ENCODE results near the gene SPATA20. TPM values are rescaled to one million over a fixed set of nuclear protein-coding genes. Genes with fewer than 3 reads are reported as not detected.

Gene SPATA20
- total and polyA plus RNA-seq, 2 of the 4 experiments (the other 2 are of a cell fraction), result 17.0 to 35.0 TPM

GRCh38 chr17:50559674-50560184 is 12.8 kb downstream of the SPATA20 start:
- H2AFZ ChIP-seq (replicated peaks; ENCODE audit: low read length, poor library complexity), result peak overlapping the region; percentile 81

More at GRCh38 chr17:50559674-50560184, 12.8 kb downstream of the SPATA20 start:
- CTCF ChIA-PET, result interaction anchor here (1.0 to 2.0 kb wide), 4 partner anchors 9 to 135 kb away, joined by 3 to 6 read pairs (median 6); no protein-coding TSS in a partner anchor
- Histone ChIP-seq H3K56ac (ENCODE audit: extremely low read depth, insufficient read depth, low read length) (no peak overlapping the region), H2AK5ac (ENCODE audit: low read depth, low read length) (no peak overlapping the region), H3K27me3 (ENCODE audit: control insufficient read depth, insufficient read depth, low read length) (peaks cover 65% of the 10 kb centered on the region), H2BK15ac (ENCODE audit: low read depth, low read length) (no peak overlapping the region), H3K9ac (ENCODE audit: low read depth, low read length) (no peak overlapping the region), H3K4me3 (ENCODE audit: insufficient read depth, low read depth, low read length) (peak overlapping the region; percentile 18), H4K20me1 (ENCODE audit: insufficient read depth, low read length) (peaks cover 3% of the 10 kb centered on the region; the same call in 1 of the 2 replicates), H3K79me1 (ENCODE audit: low read depth in 1 of 2, low read length in 2 of 2) (no peaks in the 10 kb centered on the region), H2BK20ac (ENCODE audit: low read depth, low read length) (no peak overlapping the region), H3K4ac (ENCODE audit: low read depth, low read length) (no peak overlapping the region), H2BK120ac (ENCODE audit: low read depth, low read length) (no peak overlapping the region), H3K9me3 (ENCODE audit: control insufficient read depth, insufficient read depth, low read length) (no peaks in the 10 kb centered on the region), H2AK9ac (replicated peaks; ENCODE audit: low read depth, low read length, poor library complexity) (peak overlapping the region; percentile 7), H3K4me2 (ENCODE audit: low read depth, low read length) (peak overlapping the region; percentile 68; the same call in 1 of the 2 replicates), H3K27ac (ENCODE audit: insufficient read depth, low read length) (no peak overlapping the region), H3K23ac (ENCODE audit: low read depth, low read length) (no peak overlapping the region), H3K36me3 (ENCODE audit: control insufficient read depth, insufficient read depth, low read length) (peaks cover 9% of the 10 kb centered on the region; the same call in 1 of the 2 replicates), H3K9me1 (ENCODE audit: insufficient read depth, low read length) (0 out of 2 replicates have a peak, but pooled peaks cover 5% of the 10 kb centered on the region), H4K91ac (ENCODE audit: insufficient read depth, low read depth, low read length) (no peak overlapping the region), H3K18ac (ENCODE audit: low read depth, low read length) (no peak overlapping the region), H3K4me1 (ENCODE audit: control insufficient read depth, insufficient read depth, low read length) (peaks cover 8% of the 10 kb centered on the region; the same call in 1 of the 2 replicates), H4K8ac (ENCODE audit: low read depth in 2 of 2, low read length in 2 of 2) (no peak overlapping the region), H4K5ac (ENCODE audit: low read depth, low read length) (no peak overlapping the region), H3K14ac (replicated peaks; ENCODE audit: low read depth, low read length) (no peak overlapping the region), H2BK5ac (ENCODE audit: low read depth, low read length, poor library complexity, severe bottlenecking) (no peak overlapping the region)
- POLR2A ChIA-PET (ENCODE audit: unreplicated experiment), result interaction anchor here (0.6 kb wide), 2 partner anchors 67 to 73 kb away, joined by 3 read pairs; no protein-coding TSS in a partner anchor
- WGBS, 2 experiments (ENCODE audit: extremely low coverage in 2 of 2, insufficient read length in 1 of 2), result 5% methylated on average over 7 of the region's 27 CpGs; no CpG with 5 or more reads in 1 of the 2 experiments
- dilution Hi-C loops (cut with HindIII; ENCODE audit: low sequenced_read_pairs, unreplicated experiment) (no loop called here), in situ Hi-C loops (cut with MboI; ENCODE audit: low sequenced_read_pairs) (no loop called here), intact Hi-C loops (cut with micrococcal nuclease) (no loop called here)
- no peak for TF ChIP-seq CEBPB (IDR thresholded peaks at IDR 0.05; ENCODE audit: low read depth, low read length)
- DNase-seq (peak; percentile 5), ATAC-seq (ENCODE audit: low read depth) (peak; percentile 24)
- BruUV-seq (replicated peaks), result no TSS peak
